HepG2 (cell line): ENCODE results near the gene RSF1. TPM values are rescaled to one million over a fixed set of nuclear protein-coding genes. Genes with fewer than 3 reads are reported as not detected.

Experiments
- ATAC-seq: fragments of 200-7000 bp; cut with Tn5 transposase; 3 replicates; pipeline ENCODE4 v1.9.1; 2020; ENCODE audit warnings: mild to moderate bottlenecking, moderate library complexity
- BruUV-seq: library from RNA; stranded (reverse); fragments of 400-500 nt; replicated peaks from 2 replicates; lab custom pipeline; 2021; lab: Mats Ljungman, UMichigan
- CTCF ChIA-PET: fragments of 300-600 bp; formaldehyde crosslinking; extraction: SDS; loops from one replicate; lab custom pipeline; 2021; ENCODE audit warnings: low total read pairs, inconsistent platforms, low intra/inter-chr PET ratio; lab: Yijun Ruan, JAX
- POLR2A ChIA-PET: fragments of 350-600 bp; sonication (Branson Sonifier 250); formaldehyde crosslinking; loops from one replicate; lab custom pipeline; 2020; ENCODE audit warnings: antibody characterized with exemption, inconsistent platforms; lab: Yijun Ruan, JAX
- DNase-seq: peaks from one replicate; pipeline ENCODE4 v3.0.0-alpha.2; 2015; ENCODE audit warnings: low spot score
- FAIRE-seq: peaks from 3 replicates; lab custom pipeline; 2011; peaks lifted over from hg19 to GRCh38; lab: Jason Lieb, UNC
- H2AFZ ChIP-seq: one replicate; pipeline ENCODE4 v1.6.1; 2011; ENCODE audit warnings: low read length, inconsistent platforms
- H3K27ac ChIP-seq: fragments of 300-600 bp; 3 replicates; pipeline ENCODE4 v1.8.0; 2011; ENCODE audit warnings: mixed run types, mild to moderate bottlenecking, mixed read lengths, low read length, inconsistent platforms; ENCODE audit not compliant: insufficient read depth; ENCODE audit errors: extremely low read length
- H3K27me3 ChIP-seq, 2 experiments: fragments of 200-600 bp in 1 of 2; 2 replicates in 1 of 2; 3 replicates in 1 of 2; pipeline versions ENCODE4 v1.6.0 to v1.8.0; 2011; ENCODE audit warnings: low read length in 2 of 2, mild to moderate bottlenecking in 2 of 2, moderate library complexity in 2 of 2, inconsistent platforms in 1 of 2; ENCODE audit not compliant: insufficient read depth in 2 of 2, control insufficient read depth in 1 of 2
- H3K36me3 ChIP-seq, 2 experiments: fragments of 200-600 bp in 1 of 2; replicated peaks in 1 of 2; 2 replicates in 1 of 2; 3 replicates in 1 of 2; pipeline versions ENCODE4 v1.5.1 to v1.8.0; 2011; ENCODE audit warnings: low read length in 2 of 2, inconsistent platforms in 1 of 2; ENCODE audit not compliant: insufficient read depth in 2 of 2, control insufficient read depth in 1 of 2
- H3K4me1 ChIP-seq: 2 replicates; pipeline ENCODE4 v1.5.1; 2012; ENCODE audit warnings: low read length, inconsistent platforms; ENCODE audit not compliant: insufficient read depth
- H3K4me2 ChIP-seq: 2 replicates; pipeline ENCODE4 v1.6.0; 2011; ENCODE audit warnings: low read depth, low read length, inconsistent platforms
- H3K4me3 ChIP-seq, 3 experiments: fragments of 200-600 bp in 1 of 3; sonication (generic), shearing (Covaris generic) in 1 of 3; replicated peaks in 1 of 3; 2 replicates each; pipeline ENCODE4 v1.5.1; 2011 to 2016; ENCODE audit warnings: low read length in 3 of 3, inconsistent platforms in 2 of 3, low read depth in 2 of 3, mild to moderate bottlenecking in 2 of 3, control low read depth in 1 of 3, mixed read lengths in 1 of 3; ENCODE audit not compliant: insufficient read depth in 1 of 3
- H3K79me2 ChIP-seq: one replicate; pipeline ENCODE4 v1.6.1; 2011; ENCODE audit warnings: low read length, inconsistent platforms; ENCODE audit not compliant: insufficient read depth
- H3K9ac ChIP-seq: 2 replicates; pipeline ENCODE4 v1.6.0; 2011; ENCODE audit warnings: mild to moderate bottlenecking, low read depth, low read length, inconsistent platforms; ENCODE audit not compliant: insufficient read depth
- H3K9me3 ChIP-seq: 2 replicates; pipeline ENCODE4 v1.5.1; 2012; ENCODE audit warnings: mild to moderate bottlenecking, low read length
- H4K20me1 ChIP-seq: 2 replicates; pipeline ENCODE4 v1.6.0; 2011; ENCODE audit warnings: inconsistent platforms, mild to moderate bottlenecking, low read length, moderate library complexity; ENCODE audit not compliant: insufficient read depth
- IRF9 ChIP-seq: sonication (generic); formaldehyde crosslinking; IDR thresholded peaks from 2 replicates; pipeline ENCODE4 v1.8.0; 2022; ENCODE audit warnings: missing genetic modification reagents, mild to moderate bottlenecking, borderline replicate concordance
- KDM4B ChIP-seq: sonication (generic); formaldehyde crosslinking; IDR thresholded peaks from 2 replicates; pipeline ENCODE4 v1.4.0; 2020; ENCODE audit warnings: missing genetic modification reagents
- NFAT5 ChIP-seq: sonication (generic); formaldehyde crosslinking; IDR thresholded peaks from 2 replicates; pipeline ENCODE4 v1.4.0; 2020; ENCODE audit warnings: missing genetic modification reagents
- PATZ1 ChIP-seq: sonication (generic); formaldehyde crosslinking; IDR thresholded peaks from 2 replicates; pipeline ENCODE4 v1.4.0; 2020; ENCODE audit warnings: missing genetic modification reagents
- ZBTB46 ChIP-seq: sonication (generic); formaldehyde crosslinking; IDR thresholded peaks from 2 replicates; pipeline ENCODE4 v1.4.0; 2020; ENCODE audit warnings: mild to moderate bottlenecking, missing genetic modification reagents, borderline replicate concordance
- ZNF33A ChIP-seq: sonication (generic); formaldehyde crosslinking; IDR thresholded peaks from 2 replicates; pipeline ENCODE4 v1.5.1; 2020; ENCODE audit warnings: missing genetic modification reagents, mild to moderate bottlenecking, moderate library complexity, borderline replicate concordance
- ZNF547 ChIP-seq: sonication (generic); formaldehyde crosslinking; IDR thresholded peaks from 2 replicates; pipeline ENCODE4 v1.5.1; 2020; ENCODE audit warnings: mild to moderate bottlenecking, missing genetic modification reagents
- ZNF607 ChIP-seq: sonication (generic); formaldehyde crosslinking; IDR thresholded peaks from 2 replicates; pipeline ENCODE4 v1.5.1; 2020; ENCODE audit warnings: missing genetic modification reagents, mild to moderate bottlenecking, borderline replicate concordance
- ZNF616 ChIP-seq: sonication (generic); formaldehyde crosslinking; IDR thresholded peaks from 2 replicates; pipeline ENCODE4 v1.5.0; 2020; ENCODE audit warnings: low read depth, mild to moderate bottlenecking, missing genetic modification reagents
- ZNF678 ChIP-seq: sonication (generic); formaldehyde crosslinking; IDR thresholded peaks from 2 replicates; pipeline ENCODE4 v1.4.0; 2020; ENCODE audit warnings: mild to moderate bottlenecking, missing genetic modification reagents
- ZNF761 ChIP-seq: sonication (generic); formaldehyde crosslinking; conservative IDR thresholded peaks from 2 replicates; pipeline ENCODE4 v1.4.0; 2020; ENCODE audit warnings: mild to moderate bottlenecking, missing genetic modification reagents
- whole genome bisulfite sequencing: methylation state at CpG from one replicate; pipeline ENCODE4 v1.1.6; 2017; ENCODE audit warnings: low lambda C conversion rate; 5-methylcytosine and 5-hydroxymethylcytosine counted together
- in situ Hi-C: cut with HindIII; loops from 2 replicates; pipeline ENCODE4 v1.10.0; 2017; ENCODE audit warnings: low pct_unique_long_range_greater_than_20kb; ENCODE audit not compliant: extremely low pct_ligation_motif_present
- intact Hi-C: fragments of 100-400 bp; cut with micrococcal nuclease; formaldehyde crosslinking; loops from one replicate; pipeline ENCODE4 v1.10.0; 2022; ENCODE audit not compliant: unreplicated experiment
- polyA plus RNA-seq, 8 experiments: library from polyadenylated mRNA; depleted of rRNA in 3 of 8; stranded (reverse) in 7 of 8; unstranded in 1 of 8; fragments of >200 nt; fragmentation: Illumina TruSeq in 4 of 8; extraction: Trizol in 4 of 8; gene quantifications; 2 replicates each; pipeline versions ENCODE4 v1.2.1 to v1.2.3, GENCODE V29; 2011 to 2016; ENCODE audit warnings: low read depth in 4 of 8, missing spikeins in 1 of 8, mixed read lengths in 1 of 8; ENCODE audit not compliant: insufficient read depth in 1 of 8
- total RNA-seq, 5 experiments: library from RNA; depleted of rRNA; stranded (reverse); fragments of >200 nt; fragmentation: Illumina TruSeq; extraction: Trizol; gene quantifications; 2 replicates each; pipeline ENCODE4 v1.2.3, GENCODE V29; 2016; ENCODE audit warnings: low read depth in 1 of 5

RSF1 gene
- total and polyA plus RNA-seq, 2 of the 13 experiments (the other 11 are each of a cell fraction or from before 2014, with no cell fraction given), result 15.5 to 33.1 TPM

- Histone ChIP-seq H3K4me3 (peak overlapping the region; percentile 79 to 94 (median 94)), H3K27me3 (no peaks in the 10 kb centered on the region; a peak in 1 of 5 replicates), H2AFZ (no peak overlapping the region), H3K36me3 (no peaks in the 10 kb centered on the region), H3K9me3 (no peaks in the 10 kb centered on the region), H3K4me2 (peak overlapping the region; percentile 86), H4K20me1 (peaks cover 34% of the 10 kb centered on the region), H3K27ac (peak overlapping the region; percentile 85), H3K79me2 (peaks cover 53% of the 10 kb centered on the region), H3K9ac (peak overlapping the region; percentile 85), H3K4me1 (peaks cover 55% of the 10 kb centered on the region)
- peak; percentile 18 for ATAC-seq
- ChIA-PET CTCF (no interaction called here), POLR2A (interaction anchor here (0.7 to 2.1 kb wide), 2 partner anchors 27 to 175 kb away, joined by 3 to 9 read pairs; partner anchors contain the start of gene INTS4)
- whole genome bisulfite sequencing, result 0% methylated on average over 7 of the region's 55 CpGs
- DNase-seq, result peak; percentile 9
- no TSS peak for BruUV-seq
- FAIRE-seq, result no peak
- intact Hi-C loops, result loop anchor here (2.0 kb wide), 2 partner anchors 43 to 175 kb away; partner anchors contain the start of gene INTS4
- in situ Hi-C loops, result loop anchor here (10.0 kb wide), 1 partner anchor 185 kb away; no protein-coding TSS in a partner anchor
- no peak for TF ChIP-seq KDM4B
- TF ChIP-seq ZNF616 (CRISPR knock-in tag), result 0 out of 2 replicates have a peak, but pooled peaks have one; percentile 18
- 0 out of 2 replicates have a peak, but pooled peaks have one; percentile 11 for TF ChIP-seq NFAT5 (CRISPR knock-in tag)
- no peak for TF ChIP-seq ZNF547 (CRISPR knock-in tag)
- TF ChIP-seq PATZ1, result peak; percentile 11; the same call in 1 of the 2 replicates
- TF ChIP-seq ZNF607, result 0 out of 2 replicates have a peak, but pooled peaks have one; percentile 1
- 0 out of 2 replicates have a peak, but pooled peaks have one; percentile 10 for TF ChIP-seq ZBTB46 (CRISPR knock-in tag)
- TF ChIP-seq IRF9 (CRISPR knock-in tag), result 0 out of 2 replicates have a peak, but pooled peaks have one; percentile 4
- 0 out of 2 replicates have a peak, but pooled peaks have one; percentile 26 for TF ChIP-seq ZNF678 (CRISPR knock-in tag)
- TF ChIP-seq ZNF761 (CRISPR knock-in tag), result peak; percentile 35; the same call in 1 of the 2 replicates
- TF ChIP-seq ZNF33A (CRISPR knock-in tag), result no peak
Measured at GRCh38 chr11:77819921-77820564, 479 bp downstream of the RSF1 start.
